Hematopoietic multipotent progenitor cell (in vitro differentiated cells): Measurements from ENCODE around the gene SLC16A4. TPM values are rescaled to one million over a fixed set of nuclear protein-coding genes. Genes with fewer than 3 reads are reported as not detected.
A peak's percentile ranks its signal among the peaks of the same experiment; 100 is the strongest.
"Not testable (repeated sequence)": the region's sequence is repeated elsewhere in the genome, so short reads cannot be mapped to it uniquely, and the experiment has no call there.

Experiments used
- DNase-seq, 3 donors: peaks; one replicate each; pipeline ENCODE4 v3.0.0-alpha.2; 2011 to 2015; ENCODE audit warnings: low read depth in 2 of 3, low spot score in 2 of 3
- total RNA-seq: library from RNA; depleted of rRNA; stranded (reverse); fragments of >200 nt; gene quantifications from one replicate; pipeline ENCODE4 v1.2.3, GENCODE V29; 2012

SLC16A4 gene
- total RNA-seq, 1 donor: under 0.01 TPM

DNA sequence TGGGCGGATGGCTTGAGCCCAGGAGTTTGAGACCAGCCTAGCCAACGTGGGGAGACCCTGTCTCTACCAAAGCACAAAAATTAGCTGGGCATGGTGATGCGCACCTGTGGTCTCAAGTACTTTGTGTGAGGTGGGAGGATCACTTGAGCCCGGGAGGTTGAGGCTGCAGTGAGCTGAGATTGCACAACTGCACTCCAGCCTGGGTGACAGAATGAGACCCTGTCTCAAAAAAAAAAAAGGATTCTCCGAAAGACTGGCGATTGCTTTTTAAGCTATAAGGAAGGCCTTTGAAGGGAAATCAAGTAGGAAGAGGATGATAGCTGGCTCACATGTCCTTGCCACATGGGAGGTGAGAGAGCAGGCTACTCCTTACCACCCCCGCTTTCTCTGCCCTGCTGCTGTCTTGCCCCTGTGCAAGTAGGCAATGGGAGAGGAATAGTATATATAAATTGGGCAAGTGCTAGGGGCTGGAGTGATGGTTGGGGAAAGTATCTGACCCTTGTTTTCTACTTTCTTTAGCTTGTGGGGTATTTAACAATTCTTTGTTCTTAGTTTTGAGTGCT, 20.4 kb upstream of the SLC16A4 start:
- no peak for DNase-seq

DNA sequence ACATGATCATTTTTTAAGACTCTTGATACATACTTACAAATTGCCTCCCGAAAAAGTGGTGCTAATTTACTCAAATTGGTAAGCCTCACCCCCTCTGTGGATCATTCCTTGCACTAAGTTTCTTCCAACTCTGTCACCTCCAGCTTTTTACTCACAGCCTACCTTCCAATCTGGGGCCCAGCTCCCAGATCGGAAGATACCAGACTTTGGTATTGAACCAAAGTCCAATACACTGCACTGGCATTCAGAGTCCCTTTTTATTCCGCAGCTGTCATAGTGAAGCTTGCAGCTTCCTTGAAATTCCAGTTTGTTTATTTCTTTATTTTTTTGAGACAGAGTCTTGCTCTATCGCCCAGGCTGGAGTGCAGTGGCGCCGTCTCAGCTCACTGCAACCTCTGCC, 18.5 kb upstream of the SLC16A4 start:
- DNase-seq: no peak

DNA sequence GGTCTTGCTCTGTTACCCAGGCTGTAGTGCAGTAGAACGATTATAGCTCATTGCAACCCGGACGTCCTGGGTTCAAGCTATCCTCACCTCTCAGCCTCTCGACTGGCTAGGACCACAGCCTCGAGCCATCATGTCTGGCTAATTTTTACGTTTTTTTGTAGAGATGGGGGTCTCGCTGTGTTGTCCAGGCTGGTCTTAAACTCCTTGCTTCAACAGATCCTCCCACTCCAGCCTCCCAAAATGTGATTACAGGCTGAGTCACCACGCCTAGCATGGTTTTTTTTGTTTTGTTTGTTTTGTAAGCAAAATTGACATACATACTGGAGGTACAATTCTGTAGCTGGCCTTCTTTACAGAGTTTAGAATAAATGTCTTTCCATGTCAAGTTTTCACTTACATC, 17.7 kb upstream of the SLC16A4 start:
- no peak for DNase-seq

DNA sequence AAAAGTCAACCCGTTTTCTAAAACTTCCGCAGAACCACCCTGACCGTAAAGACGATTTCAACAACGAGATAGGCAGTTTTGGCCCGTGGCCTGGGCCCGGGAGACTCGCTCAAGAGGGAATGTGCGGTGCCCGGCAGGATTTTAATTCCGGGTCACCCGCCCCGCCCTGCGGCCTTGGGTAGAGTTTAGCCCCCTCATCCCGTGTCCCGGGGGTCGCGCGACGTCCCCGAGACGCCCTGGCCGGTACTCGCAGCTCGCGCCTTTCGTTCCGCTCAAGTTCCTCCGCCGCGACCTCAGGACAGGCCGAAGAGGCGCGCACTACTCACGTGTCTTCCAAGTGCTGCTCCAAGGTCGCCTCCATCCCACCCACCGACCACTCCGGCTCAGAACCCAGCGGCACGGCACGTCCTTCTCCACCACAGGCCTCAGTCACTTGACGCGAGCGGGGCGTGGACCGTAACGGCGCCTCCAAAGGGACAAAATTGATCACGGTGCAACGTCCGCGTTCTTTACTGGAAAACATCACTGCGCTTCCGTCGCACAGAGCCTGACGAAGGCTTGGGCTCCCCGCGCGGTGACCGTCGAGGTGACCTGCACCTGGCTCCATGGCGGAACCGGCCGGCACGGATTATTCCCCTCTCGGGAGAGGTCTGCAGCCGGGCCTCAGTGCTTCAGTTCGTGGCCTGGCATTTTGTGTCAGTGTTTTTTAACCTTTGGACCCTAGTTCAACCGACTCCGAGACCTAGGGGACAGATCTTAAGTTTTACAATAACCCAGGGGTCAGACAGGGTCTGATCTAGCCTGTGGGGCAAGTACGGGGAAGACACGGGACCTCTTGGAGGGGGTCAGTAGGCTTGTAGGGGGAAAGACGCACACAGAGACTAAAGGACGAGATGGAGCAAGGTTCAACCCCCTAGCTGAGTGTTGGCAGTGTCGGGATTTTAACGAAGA, 16.7 kb upstream of the SLC16A4 start, which contains the start of gene LAMTOR5:
TSS of gene LAMTOR5 (minus strand) at position 435 of the 951 bp plus-strand sequence. CDS start at position 361, 74 bp downstream.
- peak; percentile 82 to 96 (median 96) for DNase-seq

DNA sequence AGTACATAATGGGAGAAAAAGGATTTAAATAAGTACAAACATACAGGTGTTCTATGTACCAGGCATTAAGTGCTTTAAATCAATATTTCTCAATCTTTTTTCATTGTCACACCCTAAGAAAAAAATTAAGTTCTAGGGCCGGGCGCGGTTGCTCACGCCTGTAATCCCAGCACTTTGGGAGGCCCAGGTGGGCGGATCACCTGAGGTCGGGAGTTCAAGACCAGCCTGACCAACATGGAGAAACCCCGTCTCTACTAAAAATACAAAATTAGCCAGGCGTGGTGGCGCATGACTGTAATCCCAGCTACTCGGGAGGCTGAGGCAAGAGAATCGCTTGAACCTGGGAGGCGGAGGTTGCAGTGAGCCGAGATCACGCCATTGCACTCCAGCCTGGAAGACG, 15.6 kb upstream of the SLC16A4 start:
- DNase-seq: not testable (repeated sequence)

DNA sequence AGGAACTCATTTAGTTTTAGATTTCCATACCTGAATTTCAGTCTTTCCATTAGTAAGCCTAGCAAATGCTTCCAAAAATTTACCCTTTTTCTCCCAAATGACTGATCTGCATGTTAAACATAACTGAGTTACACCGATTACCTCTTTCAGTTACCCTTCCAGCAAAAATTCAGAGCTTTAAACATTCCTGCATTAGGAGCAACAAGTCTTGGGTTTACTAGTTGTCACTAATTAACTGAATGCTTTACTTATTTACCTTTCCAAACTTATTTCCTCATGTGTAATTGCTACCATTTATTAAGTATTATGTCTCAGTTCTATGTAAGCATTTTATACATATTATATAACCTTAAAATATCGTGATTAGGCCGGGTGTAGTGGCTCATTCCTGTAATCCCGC, 13.6 kb upstream of the SLC16A4 start:
- DNase-seq: no peak

DNA sequence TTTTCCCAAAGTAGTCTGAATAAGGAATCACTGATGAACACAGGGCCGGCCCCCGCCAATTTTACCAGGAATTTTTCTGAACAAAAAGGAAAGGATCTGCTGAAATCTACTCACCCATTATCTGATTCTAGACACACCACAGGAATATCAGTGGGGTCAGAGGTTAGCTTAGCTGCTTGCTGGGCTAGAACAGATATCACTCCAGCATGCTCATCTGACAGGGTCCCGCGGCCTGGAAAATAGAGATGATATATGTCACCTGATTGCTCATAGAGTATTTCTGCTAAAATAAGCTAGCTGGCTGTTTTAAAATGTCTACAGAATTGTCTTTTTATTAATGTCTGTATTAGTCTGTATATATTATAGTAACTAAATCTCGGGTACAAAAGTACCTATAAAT, 13.0 kb upstream of the SLC16A4 start:
- no peak for DNase-seq

DNA sequence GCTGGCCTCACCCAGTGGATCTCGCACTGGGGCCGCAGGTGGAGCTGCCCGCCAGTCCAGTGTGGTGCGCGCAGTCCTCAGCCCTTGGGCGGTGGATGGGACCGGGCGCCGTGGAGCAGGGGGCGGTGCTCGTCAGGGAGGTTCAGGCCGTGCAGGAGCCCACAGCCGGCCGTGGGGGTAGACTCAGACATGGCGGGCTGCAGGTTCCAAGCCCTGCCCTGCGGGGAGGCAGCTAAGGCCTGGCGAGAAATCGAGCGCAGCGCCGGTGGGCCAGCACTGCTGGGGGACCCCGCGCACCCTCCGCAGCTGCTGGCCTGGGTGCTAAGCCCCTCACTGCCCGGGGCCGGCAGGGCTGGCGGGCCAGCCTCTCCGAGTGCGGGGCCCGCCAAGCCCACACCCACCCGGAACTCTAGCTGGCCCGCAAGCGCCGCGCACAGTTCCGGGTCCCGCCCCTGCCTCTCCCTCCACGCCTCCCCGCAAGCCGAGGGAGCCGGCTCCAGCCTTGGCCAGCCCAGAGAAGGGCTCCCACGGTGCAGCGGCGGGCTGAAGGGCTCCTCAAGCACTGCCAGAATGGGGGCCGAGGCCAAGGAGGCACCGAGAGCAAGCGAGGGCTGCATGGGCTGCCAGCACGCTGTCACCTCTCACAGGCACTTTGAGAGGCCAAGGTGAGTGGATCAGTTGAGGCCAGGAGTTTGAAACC, 5.6 kb upstream of the SLC16A4 start:
- not testable (repeated sequence) for DNase-seq

DNA sequence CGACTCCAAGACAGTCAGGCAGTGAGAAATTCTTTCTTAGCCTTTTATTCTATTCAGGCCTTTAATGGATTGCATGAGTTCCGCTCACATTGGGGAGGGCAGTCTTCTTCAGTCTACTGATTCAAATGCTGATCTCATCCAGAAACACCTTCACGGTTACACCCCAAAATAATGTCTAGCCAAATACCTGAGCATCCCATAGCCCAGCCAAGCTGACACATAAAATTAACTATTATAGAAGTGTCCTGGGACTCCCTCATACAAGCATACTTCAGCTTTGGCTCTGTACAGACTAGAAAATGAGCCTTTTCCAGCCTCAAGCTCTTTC, 3.6 kb upstream of the SLC16A4 start:
- no peak for DNase-seq

DNA sequence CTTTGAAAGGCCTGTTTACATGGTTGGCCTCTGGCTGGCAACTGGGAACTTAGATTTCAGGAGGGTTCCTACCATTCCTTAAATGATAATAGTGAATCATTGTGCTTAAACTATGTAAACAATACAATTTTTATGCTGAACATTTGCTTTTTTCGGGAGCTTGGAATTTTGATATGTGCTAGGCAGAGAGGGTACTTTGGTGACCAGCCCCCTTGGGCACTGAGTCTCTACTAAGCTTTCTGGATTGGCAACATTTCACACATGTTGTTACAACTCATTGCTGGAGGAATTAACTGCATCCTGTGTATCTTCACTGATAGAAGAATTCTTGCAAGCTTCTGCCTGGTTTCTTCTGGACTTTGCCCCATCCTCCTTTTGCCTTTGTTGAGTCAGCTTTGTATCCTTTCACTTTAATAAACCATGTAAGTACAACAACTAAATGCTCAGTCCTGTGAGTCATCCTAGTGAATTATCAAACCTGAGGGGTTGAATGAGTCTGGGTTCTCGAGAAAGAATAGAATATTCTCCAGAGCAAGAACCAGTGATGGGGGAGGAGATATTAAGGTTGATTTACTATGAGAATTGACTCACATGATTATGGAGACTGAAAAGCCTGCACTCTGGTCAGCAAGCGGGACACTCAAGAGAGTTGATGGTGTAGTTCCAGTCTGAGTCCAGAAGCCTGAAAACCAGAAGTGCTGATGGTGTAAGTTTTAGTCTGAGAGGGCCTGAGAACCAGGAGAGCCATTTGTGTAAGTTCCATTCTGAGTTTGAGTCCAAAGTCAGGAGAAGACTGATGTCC, 3.1 kb upstream of the SLC16A4 start:
- DNase-seq: no peak

DNA sequence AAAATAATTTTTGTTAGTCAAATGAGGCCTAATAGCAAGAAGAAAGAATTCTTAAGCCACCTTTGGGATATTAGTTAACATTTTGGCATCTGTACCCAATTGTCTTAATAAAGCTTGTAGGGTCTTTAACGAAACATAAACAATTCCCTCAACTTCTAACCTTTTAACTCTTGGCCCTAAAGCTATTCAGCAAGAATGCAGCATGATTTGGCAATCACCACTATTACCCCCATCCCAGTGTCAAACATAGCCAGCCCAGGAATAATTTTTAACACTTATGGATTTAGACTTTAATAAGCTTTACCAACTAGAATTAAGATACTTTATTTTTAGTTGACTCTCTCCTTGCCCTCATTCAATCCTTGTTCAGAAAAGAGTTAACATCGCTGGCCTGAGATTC, 2.5 kb upstream of the SLC16A4 start:
- DNase-seq: no peak

DNA sequence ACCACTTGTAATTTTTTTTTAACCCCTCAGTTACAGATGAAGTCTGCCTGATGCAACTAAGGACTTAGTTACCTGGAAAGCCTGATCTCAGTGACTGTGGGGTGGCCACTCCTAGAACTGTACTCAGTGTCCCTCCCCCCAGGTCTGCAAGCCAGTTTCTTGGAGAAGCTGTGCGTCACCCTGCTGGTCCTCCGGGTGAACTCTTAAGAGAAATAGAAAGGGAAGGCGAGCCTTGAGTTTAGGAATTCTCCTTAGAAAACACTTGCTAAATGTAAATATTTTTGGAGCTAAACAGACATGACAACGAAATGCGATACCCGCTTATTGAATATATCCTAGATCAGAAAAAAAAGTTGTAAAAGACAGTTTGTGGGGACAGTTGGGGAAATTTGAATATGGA, 730 bp downstream of the SLC16A4 start:
- no peak for DNase-seq

DNA sequence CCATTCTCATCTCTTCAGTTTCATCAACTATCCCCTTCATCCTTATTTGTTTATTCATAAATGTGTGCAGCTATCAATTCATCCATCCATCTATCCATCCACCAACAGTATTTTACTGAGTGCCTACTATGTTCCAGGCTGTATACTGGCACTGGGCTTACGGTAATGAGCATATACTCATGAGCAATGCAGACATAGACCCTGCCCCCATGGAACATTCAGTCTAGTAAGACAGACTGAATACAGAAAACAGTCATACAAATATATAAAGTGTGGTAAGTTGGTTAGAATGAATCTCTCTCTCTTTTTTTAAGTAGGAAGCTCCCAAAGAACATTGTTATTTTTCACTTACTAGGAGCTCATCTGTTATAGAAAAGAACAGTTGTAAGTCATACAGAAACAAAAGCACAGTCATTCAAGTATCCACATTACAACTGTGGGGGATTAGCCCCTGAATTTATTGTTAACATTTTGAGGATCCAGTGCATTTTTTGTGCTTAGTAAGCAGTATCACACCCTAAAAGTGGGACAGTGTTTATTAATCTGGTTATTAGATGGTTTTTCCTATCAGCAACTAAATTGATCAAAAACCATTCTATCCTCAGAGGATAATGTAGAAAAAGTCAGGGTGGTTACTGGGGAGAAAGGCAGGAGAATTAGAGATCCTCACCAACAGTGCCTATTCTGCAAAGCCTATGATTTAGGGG, 3.6 kb downstream of the SLC16A4 start:
- DNase-seq: no peak

DNA sequence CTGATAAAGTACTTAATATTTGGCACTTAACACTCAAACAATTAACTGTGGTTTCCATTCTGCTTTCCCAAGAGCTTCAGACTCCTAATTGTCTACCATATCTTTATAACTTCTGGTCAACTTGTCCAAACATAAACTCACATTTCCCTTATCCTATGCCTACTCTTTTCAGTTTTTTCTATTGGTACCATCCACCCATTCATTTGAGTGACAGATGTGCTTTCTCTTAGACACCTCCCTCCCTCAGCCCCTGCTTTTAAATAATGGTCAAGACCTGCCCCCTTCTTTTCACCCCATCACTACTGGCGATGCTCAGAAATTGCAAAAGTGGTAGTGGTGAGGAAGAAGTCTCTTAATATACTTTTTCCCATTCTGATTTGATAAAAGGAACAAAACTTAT, 5.5 kb downstream of the SLC16A4 start:
- DNase-seq: no peak

DNA sequence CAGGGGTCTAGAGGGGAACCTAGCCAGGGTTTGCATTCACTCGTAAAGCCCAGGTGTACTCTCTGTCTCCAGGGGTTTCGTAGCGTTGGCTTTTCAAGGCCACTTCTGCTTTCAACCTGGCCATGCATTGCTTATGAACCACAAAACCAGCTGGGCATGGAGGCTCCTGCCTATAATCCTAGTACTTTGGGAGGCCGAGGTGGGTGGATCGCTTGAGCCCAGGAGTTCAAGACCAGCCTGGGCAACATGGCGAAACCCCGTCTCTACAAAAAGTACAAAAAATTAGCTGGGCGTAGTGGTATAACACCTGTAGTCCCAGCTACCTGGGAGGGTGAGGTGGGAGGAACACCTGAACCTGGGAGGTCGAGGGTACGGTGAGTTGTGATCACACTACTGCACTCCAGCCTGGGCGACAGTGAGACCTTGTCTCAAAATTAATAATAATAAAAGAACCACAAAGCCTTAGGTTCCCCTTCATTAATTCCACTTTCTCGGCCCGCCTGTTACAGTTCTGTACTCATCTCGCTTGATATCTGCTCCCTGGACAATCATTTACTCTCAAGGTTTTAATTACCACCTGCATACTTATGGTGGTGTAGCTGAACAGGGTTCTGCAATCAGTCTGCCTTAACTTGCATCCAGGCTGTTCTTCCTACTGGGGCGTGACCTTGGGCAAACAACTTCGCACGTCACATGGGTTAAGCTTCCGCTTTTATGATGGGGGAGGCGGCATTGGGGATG, 6.1 kb downstream of the SLC16A4 start:
- DNase-seq: peak in 1 of 3 donors; percentile 18

DNA sequence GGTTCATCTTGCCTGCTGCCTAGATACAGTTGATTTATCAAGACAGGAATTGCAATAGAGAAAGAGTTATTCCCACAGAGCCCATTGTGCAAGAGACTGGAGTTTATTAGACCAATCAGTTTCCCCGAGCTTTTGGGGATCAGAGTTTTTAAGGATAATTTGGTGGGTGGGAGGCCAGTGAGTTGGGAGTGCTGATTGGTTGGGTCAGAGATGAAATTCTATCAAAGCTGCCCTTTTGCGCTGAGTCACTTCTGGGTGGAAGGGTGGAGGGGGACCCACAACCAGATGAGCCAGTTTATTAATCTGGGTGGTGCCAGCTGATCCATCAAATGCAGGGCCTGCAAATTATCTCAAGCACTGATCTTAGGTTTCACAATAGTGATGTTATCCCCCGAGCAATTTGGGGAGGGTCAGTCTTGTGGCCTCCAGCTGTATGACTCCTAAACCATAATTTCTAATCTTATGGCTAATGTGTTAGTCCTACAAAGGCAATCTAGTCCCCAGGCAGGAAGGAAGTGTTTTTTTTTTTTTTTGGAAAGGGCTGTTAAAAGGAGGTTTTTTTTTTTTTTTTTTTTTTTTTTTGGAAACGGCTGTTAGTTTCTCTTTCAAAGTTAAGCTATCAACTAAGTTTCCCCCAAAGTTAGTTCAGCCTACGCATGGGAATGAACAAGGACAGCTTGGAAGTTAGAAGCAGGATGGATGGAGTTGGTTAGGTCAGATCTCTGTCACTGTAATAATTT, 7.4 kb downstream of the SLC16A4 start:
- peak in 2 of 3 donors; percentile 26 to 40 for DNase-seq

DNA sequence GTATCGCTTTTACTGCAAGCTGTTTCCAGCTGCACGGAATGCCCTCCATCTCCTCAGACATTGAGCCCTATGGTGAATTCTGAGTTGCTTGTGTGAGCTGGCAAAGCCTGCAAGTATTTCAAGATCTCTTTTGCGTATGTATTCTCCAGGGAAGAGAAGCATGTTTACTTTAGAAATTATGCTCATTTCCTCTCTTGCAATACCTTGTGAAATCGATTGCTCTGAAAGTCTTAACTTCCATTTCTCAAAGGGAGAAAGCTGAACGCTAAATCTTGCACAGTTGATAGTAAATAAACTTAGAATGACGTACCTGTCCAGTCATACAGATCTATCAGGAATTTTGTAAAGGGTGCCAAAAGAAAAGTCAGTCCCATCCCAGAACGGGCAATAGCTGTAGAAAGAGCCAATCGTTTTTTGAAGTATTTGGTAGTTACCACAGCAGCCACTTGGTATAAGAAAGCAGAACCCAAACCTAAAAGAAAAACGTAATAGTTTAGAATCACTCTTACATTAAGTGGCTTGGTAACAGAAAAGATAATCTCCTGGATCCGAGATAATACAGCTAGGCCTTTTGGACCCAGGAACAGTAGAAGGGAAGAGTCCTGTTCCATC, 10.0 kb downstream of the SLC16A4 start:
- no peak for DNase-seq

DNA sequence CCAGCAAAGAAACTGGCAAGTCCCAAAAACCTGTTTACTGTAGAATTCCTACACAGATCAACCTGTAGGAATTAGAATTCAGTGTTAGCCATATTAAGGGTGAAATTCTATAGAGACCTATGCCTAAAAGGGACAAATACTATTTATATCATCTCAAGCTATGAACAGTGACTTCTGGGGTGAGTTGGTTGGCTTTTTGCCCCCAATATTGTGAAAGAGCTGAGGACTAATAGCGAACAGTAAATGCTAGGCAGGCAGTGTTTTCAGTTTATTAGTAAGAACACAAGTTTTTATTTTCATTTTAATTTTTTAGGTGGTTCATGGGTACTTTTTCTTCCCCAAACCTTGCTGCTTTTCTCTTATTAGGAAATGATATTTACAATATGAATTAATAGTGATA, 15.3 kb downstream of the SLC16A4 start:
- no peak for DNase-seq
